H1 (cell line): Measurements from ENCODE around the gene RBM20. TPM values are rescaled to one million over a fixed set of nuclear protein-coding genes. Genes with fewer than 3 reads are reported as not detected.

Experiments
- CTCF ChIA-PET: fragments of 300-600 bp; sonication (Branson Sonifier 250); formaldehyde crosslinking; loops from one replicate; lab custom pipeline; 2021; ENCODE audit not compliant: partially characterized antibody; lab: Charles Lee
- POLR2A ChIA-PET: fragments of 300-600 bp; sonication (Branson Sonifier 250); formaldehyde crosslinking; loops from one replicate; lab custom pipeline; 2021; ENCODE audit warnings: inconsistent platforms; ENCODE audit not compliant: partially characterized antibody; lab: Charles Lee
- DNase-seq, 2 experiments: peaks; one replicate each; pipeline versions ENCODE4 v3.0.0 to v3.0.0-alpha.2; 2010 to 2022; ENCODE audit warnings: low spot score in 2 of 2, low read depth in 1 of 2, mixed read lengths in 1 of 2
- FAIRE-seq: peaks from 2 replicates; lab custom pipeline; 2011; peaks lifted over from hg19 to GRCh38; lab: Jason Lieb, UNC
- H2AFZ ChIP-seq: 2 replicates; pipeline ENCODE4 v1.8.1; 2012; ENCODE audit warnings: low read length, inconsistent platforms
- H2AK5ac ChIP-seq: 2 replicates; pipeline ENCODE4 v1.6.1; 2013; ENCODE audit warnings: low read depth, low read length
- H2BK120ac ChIP-seq: replicated peaks from 2 replicates; pipeline ENCODE3; 2013; ENCODE audit warnings: low read depth, low read length, inconsistent platforms
- H2BK12ac ChIP-seq: 2 replicates; pipeline ENCODE4 v1.6.1; 2013; ENCODE audit warnings: low read depth, low read length
- H2BK15ac ChIP-seq: 2 replicates; pipeline ENCODE4 v1.6.1; 2013; ENCODE audit warnings: low read length
- H2BK20ac ChIP-seq: 2 replicates; pipeline ENCODE4 v1.6.1; 2013; ENCODE audit warnings: low read length
- H2BK5ac ChIP-seq: 2 replicates; pipeline ENCODE4 v1.6.1; 2013; ENCODE audit warnings: low read depth, low read length
- H3K14ac ChIP-seq: 2 replicates; pipeline ENCODE4 v1.6.1; 2013; ENCODE audit warnings: inconsistent platforms; ENCODE audit not compliant: insufficient read length
- H3K18ac ChIP-seq: 2 replicates; pipeline ENCODE4 v1.6.1; 2013; ENCODE audit warnings: low read length; ENCODE audit errors: extremely low read depth
- H3K23ac ChIP-seq: 2 replicates; pipeline ENCODE4 v1.6.1; 2013; ENCODE audit warnings: inconsistent platforms; ENCODE audit not compliant: insufficient read length
- H3K23me2 ChIP-seq: 2 replicates; pipeline ENCODE4 v1.6.1; 2013; ENCODE audit warnings: low read depth, low read length
- H3K27ac ChIP-seq: 2 replicates; pipeline ENCODE4 v1.6.1; 2011; ENCODE audit warnings: low read depth, low read length, inconsistent platforms
- H3K27me3 ChIP-seq, 4 experiments: replicated peaks in 1 of 4; 1 replicate in 1 of 4; 2 replicates in 3 of 4; pipeline versions ENCODE4 v1.6.1 to v1.8.1; 2011 to 2013; ENCODE audit warnings: low read length in 3 of 4, mild to moderate bottlenecking in 3 of 4, inconsistent platforms in 2 of 4, mixed read lengths in 2 of 4, moderate library complexity in 1 of 4; ENCODE audit not compliant: control insufficient read depth in 3 of 4, insufficient read depth in 3 of 4; ENCODE audit errors: extremely low read depth in 1 of 4
- H3K36me3 ChIP-seq, 4 experiments: 2 replicates each; pipeline versions ENCODE4 v1.6.1 to v1.8.1; 2011 to 2013; ENCODE audit warnings: mild to moderate bottlenecking in 4 of 4, low read length in 3 of 4, moderate library complexity in 2 of 4, control low read depth in 1 of 4, inconsistent platforms in 1 of 4; ENCODE audit not compliant: insufficient read depth in 4 of 4, control insufficient read depth in 2 of 4
- H3K4ac ChIP-seq: replicated peaks from 2 replicates; pipeline ENCODE3; 2013; ENCODE audit warnings: low read length, low read depth, mixed read lengths, inconsistent platforms; ENCODE audit not compliant: insufficient read length
- H3K4me1 ChIP-seq, 4 experiments: replicated peaks in 1 of 4; 1 replicate in 1 of 4; 2 replicates in 3 of 4; pipeline versions ENCODE4 v1.6.1 to v1.8.1; 2011 to 2013; ENCODE audit warnings: low read length in 3 of 4, inconsistent platforms in 2 of 4, mixed read lengths in 1 of 4; ENCODE audit not compliant: insufficient read depth in 4 of 4, control insufficient read depth in 3 of 4
- H3K4me2 ChIP-seq, 2 experiments: 2 replicates each; pipeline versions ENCODE4 v1.6.1 to v1.8.1; 2011 to 2013; ENCODE audit warnings: low read depth in 2 of 2, low read length in 2 of 2, control low read depth in 1 of 2, inconsistent platforms in 1 of 2, mild to moderate bottlenecking in 1 of 2; ENCODE audit not compliant: insufficient read depth in 1 of 2
- H3K4me3 ChIP-seq, 4 experiments: fragments of 200-600, 300-600 bp in 1 of 4; sonication (generic), shearing (Covaris generic), sonication (Bioruptor Twin) in 1 of 4; 2 replicates each; pipeline versions ENCODE4 v1.5.1 to v1.8.1; 2011 to 2016; ENCODE audit warnings: low read length in 4 of 4, low read depth in 3 of 4, control low read depth in 2 of 4, inconsistent platforms in 2 of 4, mild to moderate bottlenecking in 2 of 4, mixed read lengths in 1 of 4, moderate library complexity in 1 of 4; ENCODE audit not compliant: insufficient read depth in 2 of 4; ENCODE audit errors: extremely low read depth in 1 of 4
- H3K56ac ChIP-seq: replicated peaks from 2 replicates; pipeline ENCODE3; 2013; ENCODE audit warnings: low read depth, mild to moderate bottlenecking, mixed read lengths, low read length, inconsistent platforms; ENCODE audit not compliant: insufficient read length
- H3K79me1 ChIP-seq: 2 replicates; pipeline ENCODE4 v1.6.1; 2013; ENCODE audit warnings: low read depth, low read length, control low read depth
- H3K79me2 ChIP-seq, 2 experiments: 2 replicates each; pipeline versions ENCODE4 v1.6.1 to v1.8.1; 2012 to 2013; ENCODE audit warnings: low read length in 2 of 2, mild to moderate bottlenecking in 2 of 2, inconsistent platforms in 1 of 2; ENCODE audit not compliant: insufficient read depth in 2 of 2, control insufficient read depth in 1 of 2
- H3K9ac ChIP-seq, 4 experiments: replicated peaks in 1 of 4; 1 replicate in 1 of 4; 2 replicates in 3 of 4; pipeline versions ENCODE4 v1.6.1 to v1.8.1; 2011 to 2013; ENCODE audit warnings: low read depth in 3 of 4, low read length in 3 of 4, control low read depth in 2 of 4, mild to moderate bottlenecking in 2 of 4, moderate library complexity in 2 of 4, inconsistent platforms in 1 of 4; ENCODE audit errors: extremely low read depth in 1 of 4
- H3K9me3 ChIP-seq, 2 experiments: 2 replicates each; pipeline versions ENCODE4 v1.6.1 to v1.8.1; 2012 to 2013; ENCODE audit warnings: mild to moderate bottlenecking in 2 of 2, moderate library complexity in 2 of 2, control low read depth in 1 of 2, inconsistent platforms in 1 of 2, low read depth in 1 of 2, low read length in 1 of 2, mixed read lengths in 1 of 2; ENCODE audit not compliant: insufficient read depth in 2 of 2
- H4K20me1 ChIP-seq, 2 experiments: replicated peaks in 1 of 2; 2 replicates each; pipeline versions ENCODE3 to v1.8.1; 2011 to 2013; ENCODE audit warnings: inconsistent platforms in 2 of 2, low read length in 2 of 2, mild to moderate bottlenecking in 1 of 2; ENCODE audit not compliant: insufficient read depth in 2 of 2, control insufficient read depth in 1 of 2
- H4K5ac ChIP-seq: 2 replicates; pipeline ENCODE4 v1.6.1; 2013; ENCODE audit warnings: low read length, low read depth, mixed read lengths, inconsistent platforms; ENCODE audit not compliant: insufficient read length
- H4K8ac ChIP-seq: 2 replicates; pipeline ENCODE4 v1.8.0; 2013; ENCODE audit warnings: mild to moderate bottlenecking, moderate library complexity, low read length, inconsistent platforms; ENCODE audit not compliant: insufficient read depth; ENCODE audit errors: extremely low read depth
- H4K91ac ChIP-seq: replicated peaks from 2 replicates; pipeline ENCODE3; 2013; ENCODE audit warnings: low read length, mixed read lengths, inconsistent platforms; ENCODE audit not compliant: insufficient read length
- ASH2L ChIP-seq: fragments of 200-600, 300-600 bp; sonication (generic); IDR thresholded peaks from one replicate; pipeline ENCODE4 v1.7.1; 2017; ENCODE audit warnings: low read length
- SUZ12 ChIP-seq: fragments of 200-600 bp; sonication (generic); IDR thresholded peaks from 2 replicates; pipeline ENCODE4 v1.6.1; 2012; ENCODE audit warnings: mild to moderate bottlenecking, inconsistent platforms, low read length, moderate library complexity, mixed read lengths
- WGBS, 2 experiments: shearing (Covaris generic) in 1 of 2; methylation state at CpG; one replicate each; pipeline versions ENCODE4 v1.1.6 to v1.1.7; 2013 to 2015; ENCODE audit warnings: low lambda C conversion rate in 2 of 2, mixed read lengths in 2 of 2, inconsistent platforms in 1 of 2, low coverage in 1 of 2, missing lambda C conversion rate in 1 of 2; ENCODE audit not compliant: insufficient replicate concordance in 2 of 2, insufficient coverage in 1 of 2, insufficient read length in 1 of 2; ENCODE audit errors: extremely low coverage in 1 of 2, missing lambda C conversion rate in 1 of 2; 5-methylcytosine and 5-hydroxymethylcytosine counted together
- polyA plus RNA-seq, 7 experiments: library from polyadenylated mRNA; depleted of rRNA in 3 of 7; stranded (reverse) in 5 of 7; unstranded in 2 of 7; fragments of >200 nt in 5 of 7; fragments of 200-250 nt in 2 of 7; gene quantifications; 1 replicate in 5 of 7; 2 replicates in 1 of 7; 4 replicates in 1 of 7; pipeline versions ENCODE4 v1.2.1 to v1.2.3, GENCODE V29; 2011 to 2013; ENCODE audit warnings: missing spikeins in 2 of 7, mixed read lengths in 2 of 7
- total RNA-seq: library from RNA; stranded (reverse); fragmentation: NEBNext Ultra II Directional; extraction: Animal tissue kit (Norgen Biotek cat#: 25700); gene quantifications from 2 replicates; pipeline ENCODE4 v1.2.1, GENCODE V29; 2021

RBM20 gene
- total and polyA plus RNA-seq, 2 of the 8 experiments (the other 6 are each of a cell fraction or from before 2014, with no cell fraction given): 0.05 to 0.63 TPM

GRCh38 chr10:110771991-110772390, 127.9 kb downstream of the RBM20 start:
- 86% methylated on average over 4 of the region's 4 CpGs; no CpG with 5 or more reads in 1 of the 2 experiments for WGBS, 2 experiments
- CTCF ChIA-PET: no interaction called here
- POLR2A ChIA-PET: interaction anchor here (1.2 kb wide), 1 partner anchor 10 kb away, joined by 3 read pairs; no protein-coding TSS in a partner anchor

More at GRCh38 chr10:110771991-110772390, 127.9 kb downstream of the RBM20 start:
- Histone ChIP-seq H3K56ac (no peak overlapping the region), H3K4me1 (no peaks in the 10 kb centered on the region; a peak in 1 of 7 replicates), H3K79me1 (no peaks in the 10 kb centered on the region), H3K9me3 (peaks cover 0 to 6% of the 10 kb centered on the region in 2 experiments; a peak in 1 of 4 replicates), H4K20me1 (no peaks in the 10 kb centered on the region), H3K79me2 (no peaks in the 10 kb centered on the region), H3K9ac (no peak overlapping the region), H3K18ac (no peak overlapping the region), H3K4me2 (no peak overlapping the region), H3K4ac (no peak overlapping the region), H4K8ac (no peak overlapping the region), H3K36me3 (no peaks in the 10 kb centered on the region), H2BK5ac (no peak overlapping the region), H2BK15ac (no peak overlapping the region), H4K91ac (no peak overlapping the region), H3K14ac (no peak overlapping the region), H2BK20ac (no peak overlapping the region), H2BK12ac (no peak overlapping the region), H3K27me3 (no peaks in the 10 kb centered on the region), H4K5ac (no peak overlapping the region), H2BK120ac (no peak overlapping the region), H2AFZ (no peak overlapping the region), H3K4me3 (no peak overlapping the region), H3K23me2 (no peaks in the 10 kb centered on the region), H3K27ac (no peak overlapping the region), H2AK5ac (no peak overlapping the region), H3K23ac (no peak overlapping the region)
- TF ChIP-seq ASH2L: no peak
- TF ChIP-seq SUZ12: no peak
- FAIRE-seq (no peak), DNase-seq (no peak)
